Spleen (tissue), 11 donors: ENCODE results near the gene CHD6. TPM values are rescaled to one million over a fixed set of nuclear protein-coding genes. Genes with fewer than 3 reads are reported as not detected.

Experiments
- DNase-seq: peaks from one replicate; pipeline ENCODE4 v3.0.0-alpha.2; 2020
- H3K27ac ChIP-seq, 8 donors: fragments of 200-600 bp; sonication (generic) in 7 of 8; 1 replicate in 4 of 8; 2 replicates in 4 of 8; pipeline versions ENCODE4 v1.5.0 to v1.8.0; 2016 to 2021; ENCODE audit warnings: inconsistent platforms in 4 of 8, mild to moderate bottlenecking in 4 of 8, moderate library complexity in 1 of 8
- H3K27me3 ChIP-seq, 7 donors: fragments of 200-600 bp; sonication (generic) in 6 of 7; replicated peaks in 1 of 7; 1 replicate in 4 of 7; 2 replicates in 3 of 7; pipeline versions ENCODE4 v1.5.0 to v1.8.0; 2016 to 2021; ENCODE audit warnings: inconsistent platforms in 3 of 7, mild to moderate bottlenecking in 1 of 7
- H3K36me3 ChIP-seq, 6 donors: fragments of 200-600 bp; sonication (generic) in 5 of 6; 1 replicate in 4 of 6; 2 replicates in 2 of 6; pipeline versions ENCODE4 v1.5.0 to v1.8.0; 2016 to 2021; ENCODE audit warnings: inconsistent platforms in 2 of 6
- H3K4me1 ChIP-seq, 6 donors: fragments of 200-600 bp; sonication (generic) in 5 of 6; 1 replicate in 3 of 6; 2 replicates in 3 of 6; pipeline versions ENCODE4 v1.5.0 to v1.8.0; 2016 to 2021; ENCODE audit warnings: inconsistent platforms in 3 of 6
- H3K4me3 ChIP-seq, 8 donors: fragments of 200-600 bp; sonication (generic) in 7 of 8; 1 replicate in 4 of 8; 2 replicates in 4 of 8; pipeline versions ENCODE4 v1.5.0 to v1.8.0; 2016 to 2021; ENCODE audit warnings: inconsistent platforms in 4 of 8, mild to moderate bottlenecking in 4 of 8, moderate library complexity in 2 of 8
- H3K9me3 ChIP-seq, 8 donors: fragments of 200-600 bp; sonication (generic) in 7 of 8; 1 replicate in 4 of 8; 2 replicates in 4 of 8; pipeline versions ENCODE4 v1.5.0 to v1.8.0; 2016 to 2021; ENCODE audit warnings: inconsistent platforms in 4 of 8
- CTCF ChIP-seq, 11 experiments: fragments of 200-600 bp in 7 of 11; fragments of 450-650 bp in 4 of 11; sonication (generic) in 4 of 11; IDR thresholded peaks in 8 of 11; conservative IDR thresholded peaks in 3 of 11; 1 replicate in 7 of 11; 2 replicates in 4 of 11; pipeline versions ENCODE4 v1.4.0 to v1.8.0; 2016 to 2021; ENCODE audit warnings: antibody characterized with exemption in 11 of 11, inconsistent platforms in 4 of 11, mild to moderate bottlenecking in 1 of 11
- POLR2A ChIP-seq, 3 donors: fragments of 450-650 bp; IDR thresholded peaks; one replicate each; pipeline ENCODE4 v1.5.1; 2017; ENCODE audit warnings: antibody characterized with exemption in 3 of 3, mild to moderate bottlenecking in 1 of 3
- POLR2AphosphoS5 ChIP-seq, 3 donors: sonication (generic); formaldehyde crosslinking; IDR thresholded peaks; one replicate each; pipeline ENCODE4 v1.5.1; 2017; ENCODE audit warnings: antibody characterized with exemption in 3 of 3
- WGBS, 5 donors: extraction: QIAGEN DNeasy Blood & Tissue Kit in 3 of 5; methylation state at CpG; one replicate each; pipeline versions ENCODE4 v1.1.5 to v1.1.7; 2013 to 2018; 5-methylcytosine and 5-hydroxymethylcytosine counted together
- intact Hi-C: fragments of 100-400 bp; cut with DNase I; formaldehyde crosslinking; loops from one replicate; pipeline ENCODE4 v1.15.0; 2023; ENCODE audit warnings: low total_unique reads
- polyA plus RNA-seq, 3 donors: library from polyadenylated mRNA; stranded (reverse); fragments of 200-250 nt; gene quantifications; one replicate each; pipeline ENCODE4 v1.2.1, GENCODE V29; 2013
- total RNA-seq, 7 donors: library from RNA; depleted of rRNA in 3 of 7; stranded (reverse); fragments of >200 nt in 3 of 7; fragmentation: NEBNext Ultra II Directional in 4 of 7; extraction: Animal tissue kit (Norgen Biotek cat#: 25700) in 4 of 7; gene quantifications; one replicate each; pipeline versions ENCODE4 v1.1.0 to v1.2.1, GENCODE V29; 2016 to 2021
- donor health status: healthy with polysubstance abuse.
- donor health status: DM: no; HTN: no; CAD: no; lungs with moderate emphysema.
- donor health status: DM: no; HTN: no; CAD: no.
- donor health status: Bipolar disorder and iron deficiency.
- donor health status: healthy.
- donor health status: DM: no; HTN: no; CAD: no.
- donor health status: DM: yes; HTN: yes; CAD: no.

CHD6 gene
- total and polyA plus RNA-seq, 10 donors, result 4.2 to 68.3 (median 47.8) TPM

DNA sequence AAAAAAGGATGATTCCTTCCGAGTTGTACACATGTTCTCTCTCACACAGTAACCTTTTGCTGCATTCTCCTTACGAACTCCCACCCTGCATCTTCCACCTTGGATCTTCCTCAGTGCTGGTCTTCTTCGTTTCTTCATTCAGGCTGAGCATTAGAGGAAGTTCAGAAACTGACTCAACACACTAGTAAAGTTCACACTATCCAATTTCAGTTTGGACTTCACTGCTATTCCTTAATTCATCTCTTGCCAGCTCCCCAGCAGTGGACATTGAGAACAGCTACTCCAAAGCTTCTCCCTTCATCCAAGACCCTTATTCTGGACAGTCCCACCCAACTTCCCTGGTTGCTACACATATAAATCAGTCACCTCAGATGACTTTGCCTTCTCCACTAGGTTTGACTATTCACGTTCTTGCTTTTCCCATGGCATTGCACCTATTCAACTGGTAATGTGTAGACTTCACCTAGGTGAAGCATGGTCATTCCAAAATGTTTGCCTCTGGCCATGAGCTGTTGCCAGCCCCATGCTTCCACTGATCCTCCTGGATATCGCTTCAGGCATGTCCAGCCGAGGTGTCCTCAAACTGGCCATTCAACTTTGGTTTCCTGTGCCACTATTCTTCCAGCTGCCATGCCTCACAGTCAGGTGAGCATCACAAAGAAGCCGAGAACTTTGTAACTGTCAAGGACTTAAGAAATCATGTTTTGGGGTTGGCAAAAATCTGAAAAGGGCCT, 147.6 kb downstream of the CHD6 start:
- Histone ChIP-seq H3K4me3 (no peak overlapping the region), H3K9me3 (peaks cover 0 to 9% (median 7%) of the 10 kb centered on the region in 8 donors), H3K4me1 (peaks cover 0 to 6% (median 0%) of the 10 kb centered on the region in 6 donors), H3K27ac (no peak overlapping the region), H3K27me3 (no peaks in the 10 kb centered on the region), H3K36me3 (peaks cover 0 to 95% (median 55%) of the 10 kb centered on the region in 6 donors)
- DNase-seq, result no peak
- 91 to 94% (median 92%) methylated on average over 7 of the region's 7 CpGs for WGBS, 5 donors
- intact Hi-C loops, result no loop called here
- TF ChIP-seq POLR2A (IDR thresholded peaks at IDR 0.05), result no peak
- no peak for TF ChIP-seq CTCF (IDR thresholded peaks at IDR 0.05 in 8 of 11, conservative IDR thresholded peaks at IDR 0.05 in 3 of 11)
- no peak for TF ChIP-seq POLR2AphosphoS5 (IDR thresholded peaks at IDR 0.05)

DNA sequence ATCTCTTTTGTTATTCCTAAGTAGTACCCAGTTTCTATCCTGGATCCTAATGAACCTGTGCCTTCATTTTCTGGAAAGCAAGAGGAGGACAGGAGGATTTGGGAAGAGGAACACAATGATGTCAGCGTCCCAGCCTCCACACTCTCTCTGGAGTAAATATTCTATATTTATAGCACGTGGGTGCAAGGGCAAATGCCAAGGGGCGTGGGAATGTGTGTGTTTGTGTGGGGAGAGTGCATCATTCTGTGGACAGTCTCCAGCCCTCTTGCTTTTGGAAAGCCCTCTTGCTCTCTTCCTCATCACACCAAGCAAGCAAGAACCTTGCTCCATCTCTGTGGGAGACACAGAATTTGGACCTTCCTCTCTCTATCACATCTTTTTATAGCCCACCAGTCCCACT, 148.3 kb downstream of the CHD6 start:
- Histone ChIP-seq H3K27ac (no peak overlapping the region), H3K4me1 (no peaks in the 10 kb centered on the region), H3K4me3 (no peak overlapping the region), H3K36me3 (peaks cover 0 to 97% (median 60%) of the 10 kb centered on the region in 6 donors), H3K27me3 (no peaks in the 10 kb centered on the region), H3K9me3 (peaks cover 0 to 15% (median 13%) of the 10 kb centered on the region in 8 donors)
- intact Hi-C loops, result no loop called here
- TF ChIP-seq POLR2AphosphoS5 (IDR thresholded peaks at IDR 0.05), result no peak
- no peak for TF ChIP-seq CTCF (IDR thresholded peaks at IDR 0.05 in 8 of 11, conservative IDR thresholded peaks at IDR 0.05 in 3 of 11)
- no peak for TF ChIP-seq POLR2A (IDR thresholded peaks at IDR 0.05)
- DNase-seq, result no peak
- 75 to 90% (median 86%) methylated on average over 3 of the region's 3 CpGs for WGBS, 5 donors

DNA sequence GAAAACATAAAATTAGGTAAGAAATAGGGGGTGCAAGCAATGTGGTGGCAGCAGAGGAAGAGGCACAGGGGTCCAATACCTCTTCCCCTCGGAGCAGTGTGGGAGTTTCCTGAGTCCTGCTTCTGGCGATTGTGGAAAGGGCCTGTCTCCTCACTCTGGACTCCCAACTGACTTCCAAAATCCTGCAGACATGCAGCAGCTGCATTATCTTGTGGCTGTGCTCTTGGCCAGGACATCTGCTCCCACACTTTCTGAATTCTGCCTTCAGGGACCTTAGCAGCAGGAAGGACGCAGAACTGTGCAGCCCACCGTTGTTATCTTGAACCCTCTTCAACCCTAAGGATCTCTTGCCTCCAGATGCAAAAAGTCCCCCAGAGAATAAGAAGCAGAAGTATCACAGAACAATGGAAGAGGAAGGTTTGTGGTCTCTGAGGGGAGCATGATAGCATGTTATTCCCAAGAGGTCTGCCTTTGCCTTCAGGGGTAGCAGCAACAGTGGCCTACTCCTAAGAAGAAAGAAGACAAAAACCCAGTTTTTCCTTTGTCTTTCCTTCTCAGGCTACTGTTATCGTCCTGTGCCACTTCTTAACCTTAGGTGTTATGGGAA, 149.1 kb downstream of the CHD6 start:
- WGBS, 5 donors, result 59 to 82% (median 72%) methylated on average over 5 of the region's 5 CpGs
- no peaks in the 10 kb centered on the region for H3K27me3 ChIP-seq
- intact Hi-C loops, result no loop called here
- TF ChIP-seq CTCF (IDR thresholded peaks at IDR 0.05 in 8 of 11, conservative IDR thresholded peaks at IDR 0.05 in 3 of 11), result no peak
- TF ChIP-seq POLR2AphosphoS5 (IDR thresholded peaks at IDR 0.05), result no peak
- TF ChIP-seq POLR2A (IDR thresholded peaks at IDR 0.05), result no peak
- peaks cover 0 to 17% (median 13%) of the 10 kb centered on the region in 8 donors for H3K9me3 ChIP-seq
- no peaks in the 10 kb centered on the region for H3K4me1 ChIP-seq
- H3K4me3 ChIP-seq, result no peak overlapping the region
- peaks cover 0 to 100% (median 60%) of the 10 kb centered on the region in 6 donors for H3K36me3 ChIP-seq
- no peak overlapping the region for H3K27ac ChIP-seq
- no peak for DNase-seq

DNA sequence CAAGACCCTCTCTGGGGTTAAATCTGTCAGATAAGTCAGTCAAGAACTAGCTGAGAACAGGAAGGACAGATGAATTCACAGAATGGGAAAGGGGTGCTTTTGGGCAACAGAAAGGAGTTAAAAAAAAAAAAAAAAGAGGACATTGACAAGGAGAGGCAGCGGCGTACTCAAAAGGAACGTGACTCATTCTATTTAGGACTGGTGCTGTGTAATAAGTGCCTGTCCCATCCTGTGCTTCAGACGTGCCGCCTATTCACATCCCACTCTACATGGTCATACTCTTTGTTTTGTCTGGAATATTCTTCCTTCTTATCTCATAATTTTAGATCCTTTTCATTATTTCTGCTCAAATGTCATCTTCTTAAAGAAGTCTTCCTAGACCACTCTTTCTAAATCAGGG, 150.5 kb downstream of the CHD6 start:
- Histone ChIP-seq H3K27ac (no peak overlapping the region), H3K4me3 (no peak overlapping the region), H3K4me1 (no peaks in the 10 kb centered on the region), H3K9me3 (peaks cover 0 to 17% (median 13%) of the 10 kb centered on the region in 8 donors), H3K36me3 (peaks cover 0 to 99% (median 54%) of the 10 kb centered on the region in 6 donors), H3K27me3 (no peaks in the 10 kb centered on the region)
- intact Hi-C loops, result no loop called here
- DNase-seq, result no peak
- 84 to 98% (median 88%) methylated on average over 5 of the region's 5 CpGs for WGBS, 5 donors
- no peak for TF ChIP-seq POLR2AphosphoS5 (IDR thresholded peaks at IDR 0.05)
